ENCODE data around the gene TOMM40L.
"Not testable (repeated sequence)": the region's sequence is repeated elsewhere in the genome, so short reads cannot be mapped to it uniquely, and the experiment has no call there.

The TOMM40L gene

DNA sequence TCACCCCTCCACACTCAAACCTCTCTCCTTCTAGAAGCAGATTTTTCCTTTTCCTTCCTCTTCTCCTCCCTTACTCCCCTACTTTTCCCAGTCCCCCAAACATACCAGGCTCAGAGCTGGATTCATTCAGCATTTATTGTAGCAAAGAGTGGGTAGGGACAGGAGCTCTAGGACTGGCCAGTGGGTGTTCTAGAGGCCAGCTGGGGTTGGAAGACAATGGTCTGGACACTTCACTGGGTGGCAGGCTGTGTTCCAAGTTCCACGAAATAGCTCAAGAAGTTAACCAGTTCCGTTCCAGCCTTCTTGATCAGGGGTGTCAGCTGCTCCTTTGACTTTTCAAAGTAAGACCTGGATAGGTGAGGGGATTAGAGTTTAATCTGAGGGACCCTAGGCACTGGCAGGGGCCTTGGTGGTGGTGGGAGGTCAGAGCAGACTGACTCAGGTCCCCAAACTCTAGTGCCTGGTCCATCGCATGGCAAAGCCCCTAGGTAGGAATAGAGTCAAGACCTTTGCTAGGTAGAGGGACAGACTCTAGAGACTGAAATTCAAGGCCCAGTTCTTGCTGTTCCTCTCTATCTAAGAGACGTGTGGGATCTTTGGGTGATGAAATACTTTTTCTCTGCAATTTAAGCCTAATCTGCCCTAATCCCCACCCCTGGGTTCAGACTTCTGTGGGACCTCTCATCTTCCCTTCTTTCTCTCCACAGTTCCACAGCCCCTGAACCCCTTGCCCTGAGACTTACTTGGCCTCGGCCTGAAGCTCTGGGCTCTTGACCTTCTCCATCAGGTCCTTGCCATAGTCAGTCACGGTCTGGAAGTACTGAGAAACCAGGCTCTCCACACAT lies 3.5 kb upstream of the TOMM40L start:
- Histone ChIP-seq H3K27ac (ENCODE audit: low read length) (no peak overlapping the region), H3K4me1 (ENCODE audit: control insufficient read depth, insufficient read depth, low read length) (peaks cover 4% of the 10 kb centered on the region), H3K9me3 (ENCODE audit: control insufficient read depth, insufficient read depth, low read length) (no peaks in the 10 kb centered on the region), H3K27me3 (ENCODE audit: control insufficient read depth, insufficient read depth, low read length) (no peaks in the 10 kb centered on the region), H3K36me3 (ENCODE audit: control insufficient read depth, insufficient read depth, low read length) (no peaks in the 10 kb centered on the region), H3K4me3 (ENCODE audit: low read length) (no peak overlapping the region)
- DNase-seq (ENCODE audit: low read depth, low spot score) = no peak
- no CpG with 5 or more reads among the region's 6 CpGs for WGBS (ENCODE audit: insufficient coverage, insufficient read length)

DNA sequence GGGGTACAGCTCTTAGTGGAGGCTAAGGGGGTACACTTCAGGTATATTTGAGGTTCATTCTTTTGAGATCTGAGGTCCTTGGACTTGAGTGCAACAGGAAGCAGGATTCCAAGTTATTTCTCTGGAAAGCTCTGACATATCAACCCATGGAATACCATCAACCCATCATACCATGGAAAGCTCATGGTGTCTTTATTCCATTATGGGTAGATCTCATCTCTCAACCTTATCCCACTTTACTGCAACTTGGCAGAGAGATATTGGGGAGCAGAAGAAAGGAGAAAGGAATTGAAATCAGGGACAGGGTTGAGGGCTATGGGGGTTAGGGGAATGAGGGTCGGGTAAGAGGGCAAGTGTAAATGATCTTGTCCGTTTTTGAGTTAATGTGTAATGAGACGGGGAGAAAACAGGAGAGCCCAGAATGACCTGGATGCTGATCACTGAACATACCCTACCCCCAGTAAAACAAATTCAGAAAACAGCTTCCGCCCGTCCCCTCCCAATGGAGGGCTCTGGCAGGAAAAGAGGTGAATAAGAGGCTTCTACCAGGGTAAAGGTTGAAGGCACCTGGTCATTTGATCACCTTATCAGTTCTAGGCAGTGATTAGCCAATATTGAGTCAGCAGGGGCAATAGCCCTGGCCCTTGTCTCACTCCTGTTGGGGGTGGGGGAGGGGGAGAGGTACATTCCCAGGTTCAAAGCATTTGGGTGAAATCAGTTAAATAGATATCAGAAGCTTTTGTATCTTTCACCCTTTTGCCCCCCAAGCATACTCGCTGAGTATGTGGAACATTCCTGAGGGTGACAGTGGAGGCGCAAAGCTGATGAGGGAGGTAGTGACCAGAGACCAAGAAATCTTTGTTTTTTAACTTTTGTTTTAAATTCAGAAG lies 1.8 kb upstream of the TOMM40L start:
- H3K4me3 ChIP-seq (ENCODE audit: low read length) = no peak overlapping the region
- H3K9me3 ChIP-seq (ENCODE audit: control insufficient read depth, insufficient read depth, low read length) = no peaks in the 10 kb centered on the region
- peaks cover 2% of the 10 kb centered on the region; the same call in 1 of the 2 replicates for H3K4me1 ChIP-seq (ENCODE audit: control insufficient read depth, insufficient read depth, low read length)
- DNase-seq (ENCODE audit: low read depth, low spot score) = no peak
- no peaks in the 10 kb centered on the region for H3K27me3 ChIP-seq (ENCODE audit: control insufficient read depth, insufficient read depth, low read length)
- 100% methylated on average over 2 of the region's 7 CpGs for WGBS (ENCODE audit: insufficient coverage, insufficient read length)
- H3K27ac ChIP-seq (ENCODE audit: low read length) = no peak overlapping the region
- H3K36me3 ChIP-seq (ENCODE audit: control insufficient read depth, insufficient read depth, low read length) = peaks cover 8% of the 10 kb centered on the region; the same call in 1 of the 2 replicates

DNA sequence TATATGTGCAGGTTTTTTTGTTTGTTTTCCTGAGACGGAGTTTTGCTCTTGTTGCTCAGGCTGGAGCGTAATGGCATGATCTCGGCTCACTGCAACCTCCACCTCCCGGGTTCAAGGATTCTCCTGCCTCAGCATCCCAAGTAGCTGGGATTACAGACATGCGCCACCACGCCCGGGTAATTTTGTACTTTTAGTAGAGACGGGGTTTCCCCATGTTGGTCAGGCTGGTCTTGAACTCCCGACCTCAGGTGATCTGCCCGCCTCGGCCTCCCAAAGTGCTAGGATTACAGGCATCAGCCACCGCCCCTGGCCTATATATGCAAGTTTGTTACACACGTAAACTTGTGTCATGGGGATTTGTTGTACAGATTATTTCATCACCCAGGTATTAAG lies 1.2 kb upstream of the TOMM40L start:
- not testable (repeated sequence) for H3K36me3 ChIP-seq (ENCODE audit: control insufficient read depth, insufficient read depth, low read length); H3K9me3 ChIP-seq (ENCODE audit: control insufficient read depth, insufficient read depth, low read length); H3K4me1 ChIP-seq (ENCODE audit: control insufficient read depth, insufficient read depth, low read length); H3K27me3 ChIP-seq (ENCODE audit: control insufficient read depth, insufficient read depth, low read length); DNase-seq (ENCODE audit: low read depth, low spot score); H3K27ac ChIP-seq (ENCODE audit: low read length); H3K4me3 ChIP-seq (ENCODE audit: low read length)
- WGBS (ENCODE audit: insufficient coverage, insufficient read length) = no CpG with 5 or more reads among the region's 13 CpGs

DNA sequence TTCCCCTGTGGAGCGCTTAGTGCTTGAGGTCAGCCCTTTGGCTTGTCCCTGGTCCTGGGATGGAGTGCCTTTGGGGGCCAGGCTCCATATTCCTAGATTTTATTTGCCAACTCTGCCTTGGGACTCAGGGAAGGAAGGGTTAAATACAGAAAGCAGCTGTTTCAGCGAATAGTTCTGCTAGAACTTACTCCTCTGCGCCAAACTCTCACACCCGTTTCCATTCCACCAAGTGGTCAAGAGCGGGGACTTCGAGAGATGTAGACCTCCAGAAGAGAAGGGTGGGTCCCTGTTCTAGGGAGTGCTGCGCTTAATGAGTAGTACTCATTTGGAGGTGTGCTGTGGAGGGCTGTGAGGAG lies 704 bp upstream of the TOMM40L start:
- no peak overlapping the region for H3K4me3 ChIP-seq (ENCODE audit: low read length)

DNA sequence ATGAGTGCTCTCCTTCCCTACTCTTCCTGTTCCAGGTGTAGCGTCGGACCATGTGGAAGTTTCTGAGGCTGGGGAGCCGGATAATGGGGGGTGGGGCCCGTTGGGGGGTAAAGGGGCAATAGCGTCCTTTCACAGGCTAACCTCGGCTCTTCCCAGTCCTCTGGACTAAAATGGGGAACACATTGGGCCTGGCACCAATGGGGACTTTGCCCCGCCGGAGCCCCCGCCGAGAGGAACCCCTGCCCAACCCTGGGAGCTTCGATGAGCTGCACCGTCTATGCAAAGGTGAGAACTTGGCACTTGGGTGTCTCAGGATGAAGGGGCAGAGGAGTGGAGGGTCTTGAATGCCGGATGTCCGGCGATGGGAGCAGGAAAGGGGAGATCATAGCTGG lies 456 bp downstream of the TOMM40L start:
- Histone ChIP-seq H3K27ac (ENCODE audit: low read length) (no peak overlapping the region), H3K27me3 (ENCODE audit: control insufficient read depth, insufficient read depth, low read length) (no peaks in the 10 kb centered on the region), H3K4me3 (ENCODE audit: low read length) (peak overlapping the region; percentile 62; the same call in 1 of the 2 replicates), H3K9me3 (ENCODE audit: control insufficient read depth, insufficient read depth, low read length) (no peaks in the 10 kb centered on the region), H3K4me1 (ENCODE audit: control insufficient read depth, insufficient read depth, low read length) (peaks cover 2% of the 10 kb centered on the region; the same call in 1 of the 2 replicates), H3K36me3 (ENCODE audit: control insufficient read depth, insufficient read depth, low read length) (peaks cover 8% of the 10 kb centered on the region; the same call in 1 of the 2 replicates)
- no CpG with 5 or more reads among the region's 15 CpGs for WGBS (ENCODE audit: insufficient coverage, insufficient read length)
- DNase-seq (ENCODE audit: low read depth, low spot score) = no peak

More for the DNA sequence above, 704 bp upstream of the TOMM40L start:
- H3K27me3 ChIP-seq (ENCODE audit: control insufficient read depth, insufficient read depth, low read length) = no peaks in the 10 kb centered on the region
- peaks cover 2% of the 10 kb centered on the region; the same call in 1 of the 2 replicates for H3K4me1 ChIP-seq (ENCODE audit: control insufficient read depth, insufficient read depth, low read length)
- no peak for DNase-seq (ENCODE audit: low read depth, low spot score)
- no CpG with 5 or more reads among the region's 7 CpGs for WGBS (ENCODE audit: insufficient coverage, insufficient read length)
- no peaks in the 10 kb centered on the region for H3K9me3 ChIP-seq (ENCODE audit: control insufficient read depth, insufficient read depth, low read length)
- no peak overlapping the region for H3K27ac ChIP-seq (ENCODE audit: low read length)
- H3K36me3 ChIP-seq (ENCODE audit: control insufficient read depth, insufficient read depth, low read length) = peaks cover 8% of the 10 kb centered on the region; the same call in 1 of the 2 replicates

DNA sequence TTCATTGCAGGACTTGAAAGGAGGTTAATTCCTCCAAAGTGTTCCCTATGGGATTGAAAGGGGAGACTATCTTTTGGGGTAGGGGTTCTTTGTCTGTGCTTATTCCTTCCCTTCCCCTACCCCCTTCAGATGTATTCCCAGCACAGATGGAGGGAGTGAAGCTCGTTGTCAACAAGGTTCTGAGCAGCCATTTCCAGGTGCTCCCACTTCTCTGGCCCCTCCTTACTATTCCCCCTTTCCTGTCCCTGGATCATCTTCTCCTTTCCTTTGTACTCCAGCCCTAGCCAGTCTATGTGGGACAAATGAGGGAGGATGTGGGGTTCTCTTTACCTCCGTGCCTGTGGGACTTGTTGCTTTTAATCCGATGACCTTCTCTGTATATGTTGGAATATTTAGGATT lies 899 bp downstream of the TOMM40L start:
- Histone ChIP-seq H3K27ac (ENCODE audit: low read length) (no peak overlapping the region), H3K4me1 (ENCODE audit: control insufficient read depth, insufficient read depth, low read length) (peaks cover 2% of the 10 kb centered on the region; the same call in 1 of the 2 replicates), H3K27me3 (ENCODE audit: control insufficient read depth, insufficient read depth, low read length) (no peaks in the 10 kb centered on the region), H3K4me3 (ENCODE audit: low read length) (peak overlapping the region; percentile 62; the same call in 1 of the 2 replicates), H3K36me3 (ENCODE audit: control insufficient read depth, insufficient read depth, low read length) (peaks cover 8% of the 10 kb centered on the region; the same call in 1 of the 2 replicates), H3K9me3 (ENCODE audit: control insufficient read depth, insufficient read depth, low read length) (no peaks in the 10 kb centered on the region)
- no CpG with 5 or more reads among the region's 3 CpGs for WGBS (ENCODE audit: insufficient coverage, insufficient read length)
- DNase-seq (ENCODE audit: low read depth, low spot score) = no peak

DNA sequence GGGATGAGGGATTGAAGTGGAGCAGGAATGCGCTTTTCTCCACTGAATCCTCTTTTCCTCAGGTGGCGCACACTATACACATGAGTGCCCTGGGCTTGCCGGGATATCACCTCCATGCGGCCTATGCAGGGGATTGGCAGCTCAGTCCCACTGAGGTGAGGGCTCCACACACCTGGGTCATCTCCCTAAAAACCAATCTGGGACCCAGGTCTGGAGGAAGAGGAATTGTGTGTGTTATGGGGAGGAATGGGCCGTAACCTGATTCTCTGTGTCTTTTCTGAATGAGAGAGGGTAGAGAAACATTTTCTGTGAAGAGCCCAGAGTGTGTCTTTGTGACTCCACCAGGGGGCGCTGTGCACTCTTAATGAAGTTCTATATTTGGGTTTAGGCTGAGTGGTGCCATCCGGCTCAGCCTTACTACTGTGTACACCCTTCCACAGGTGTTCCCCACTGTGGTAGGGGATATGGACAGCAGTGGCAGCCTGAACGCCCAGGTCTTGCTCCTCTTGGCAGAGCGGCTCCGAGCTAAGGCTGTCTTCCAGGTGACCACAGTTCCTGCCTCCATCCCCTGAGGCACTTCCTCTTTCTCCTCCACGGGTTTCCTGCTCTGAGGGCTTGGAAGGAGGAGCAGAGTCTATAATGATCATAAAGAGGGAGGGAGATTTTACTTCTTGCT lies 1.5 kb downstream of the TOMM40L start:
- no peak overlapping the region; the same call in 1 of the 2 replicates for H3K4me3 ChIP-seq (ENCODE audit: low read length)
- no peaks in the 10 kb centered on the region for H3K9me3 ChIP-seq (ENCODE audit: control insufficient read depth, insufficient read depth, low read length)
- no CpG with 5 or more reads among the region's 11 CpGs for WGBS (ENCODE audit: insufficient coverage, insufficient read length)
- H3K36me3 ChIP-seq (ENCODE audit: control insufficient read depth, insufficient read depth, low read length) = peaks cover 8% of the 10 kb centered on the region; the same call in 1 of the 2 replicates
- peaks cover 2% of the 10 kb centered on the region; the same call in 1 of the 2 replicates for H3K4me1 ChIP-seq (ENCODE audit: control insufficient read depth, insufficient read depth, low read length)
- no peaks in the 10 kb centered on the region for H3K27me3 ChIP-seq (ENCODE audit: control insufficient read depth, insufficient read depth, low read length)
- no peak overlapping the region for H3K27ac ChIP-seq (ENCODE audit: low read length)
- no peak for DNase-seq (ENCODE audit: low read depth, low spot score)

DNA sequence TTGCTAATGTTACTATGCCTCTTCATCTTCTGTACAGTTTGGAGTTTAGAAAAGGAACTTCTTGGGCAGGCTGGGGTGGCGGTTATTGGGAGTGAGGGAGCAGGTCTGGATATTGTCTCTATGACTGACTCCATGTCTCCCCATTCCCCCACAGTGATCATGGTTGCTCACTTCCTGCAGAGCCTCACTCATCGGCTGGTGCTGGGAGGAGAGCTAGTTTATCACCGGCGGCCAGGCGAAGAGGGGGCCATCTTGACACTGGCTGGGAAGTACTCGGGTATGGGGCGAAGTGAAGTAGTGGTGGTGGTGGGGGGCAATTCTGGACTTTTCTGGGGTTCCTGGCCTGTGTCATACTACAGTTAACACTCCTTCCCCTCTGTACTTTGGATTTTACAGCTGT lies 2.2 kb downstream of the TOMM40L start:
- WGBS (ENCODE audit: insufficient coverage, insufficient read length) = no CpG with 5 or more reads among the region's 7 CpGs
- Histone ChIP-seq H3K4me3 (ENCODE audit: low read length) (no peak overlapping the region), H3K27ac (ENCODE audit: low read length) (no peak overlapping the region), H3K36me3 (ENCODE audit: control insufficient read depth, insufficient read depth, low read length) (peaks cover 8% of the 10 kb centered on the region; the same call in 1 of the 2 replicates), H3K9me3 (ENCODE audit: control insufficient read depth, insufficient read depth, low read length) (no peaks in the 10 kb centered on the region), H3K27me3 (ENCODE audit: control insufficient read depth, insufficient read depth, low read length) (no peaks in the 10 kb centered on the region), H3K4me1 (ENCODE audit: control insufficient read depth, insufficient read depth, low read length) (peaks cover 2% of the 10 kb centered on the region; the same call in 1 of the 2 replicates)
- no peak for DNase-seq (ENCODE audit: low read depth, low spot score)

DNA sequence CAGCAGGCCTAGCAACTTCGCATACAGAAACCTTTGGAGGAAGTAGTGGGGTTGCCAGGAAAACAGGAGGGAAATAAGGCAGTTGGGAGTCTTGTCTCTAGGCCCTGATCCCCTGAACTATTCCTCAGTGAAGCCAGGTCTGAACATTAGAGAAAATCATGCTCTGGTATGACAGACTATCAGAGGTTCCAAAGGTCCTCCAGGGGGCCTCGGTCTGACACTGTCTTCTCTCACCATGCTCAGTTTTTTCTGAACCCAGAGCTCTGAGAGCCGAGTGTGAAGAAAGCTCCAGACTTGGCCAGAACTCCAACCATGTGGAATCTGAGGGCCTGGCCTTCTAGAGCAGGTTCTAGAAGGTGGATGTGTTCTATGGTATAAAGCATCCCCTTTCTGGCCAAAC lies 4.0 kb downstream of the TOMM40L start:
- no peaks in the 10 kb centered on the region for H3K27me3 ChIP-seq (ENCODE audit: control insufficient read depth, insufficient read depth, low read length)
- H3K4me1 ChIP-seq (ENCODE audit: control insufficient read depth, insufficient read depth, low read length) = peaks cover 2% of the 10 kb centered on the region; the same call in 1 of the 2 replicates
- H3K9me3 ChIP-seq (ENCODE audit: control insufficient read depth, insufficient read depth, low read length) = no peaks in the 10 kb centered on the region
- peaks cover 8% of the 10 kb centered on the region; the same call in 1 of the 2 replicates for H3K36me3 ChIP-seq (ENCODE audit: control insufficient read depth, insufficient read depth, low read length)
- DNase-seq (ENCODE audit: low read depth, low spot score) = no peak
- H3K4me3 ChIP-seq (ENCODE audit: low read length) = no peak overlapping the region
- H3K27ac ChIP-seq (ENCODE audit: low read length) = no peak overlapping the region
- WGBS (ENCODE audit: insufficient coverage, insufficient read length) = no CpG with 5 or more reads among the region's 3 CpGs

DNA sequence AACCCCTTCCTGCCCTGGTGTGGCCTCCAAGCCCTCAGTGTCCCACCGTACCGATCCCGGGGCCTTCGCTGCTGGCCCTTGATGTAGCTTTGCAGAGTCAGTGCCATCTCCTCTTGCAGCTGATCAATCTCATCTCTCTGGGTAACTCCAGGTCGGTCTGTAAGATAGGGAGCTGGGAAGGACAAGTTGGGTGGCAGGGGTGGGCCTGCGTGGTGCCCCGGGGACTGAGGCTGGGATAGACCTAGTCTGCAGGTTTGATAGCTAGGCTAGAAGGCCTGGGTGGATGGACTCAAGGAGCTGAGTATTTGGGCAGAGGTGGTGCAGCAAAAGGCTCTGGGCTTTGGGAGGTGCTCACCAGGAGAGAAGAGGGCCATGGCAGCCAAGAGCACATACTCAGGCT lies 4.9 kb downstream of the TOMM40L start:
- Histone ChIP-seq H3K27ac (ENCODE audit: low read length) (no peak overlapping the region), H3K4me3 (ENCODE audit: low read length) (no peak overlapping the region), H3K9me3 (ENCODE audit: control insufficient read depth, insufficient read depth, low read length) (no peaks in the 10 kb centered on the region), H3K27me3 (ENCODE audit: control insufficient read depth, insufficient read depth, low read length) (no peaks in the 10 kb centered on the region), H3K36me3 (ENCODE audit: control insufficient read depth, insufficient read depth, low read length) (peaks cover 8% of the 10 kb centered on the region; the same call in 1 of the 2 replicates), H3K4me1 (ENCODE audit: control insufficient read depth, insufficient read depth, low read length) (peaks cover 2% of the 10 kb centered on the region; the same call in 1 of the 2 replicates)
- DNase-seq (ENCODE audit: low read depth, low spot score) = no peak
- no CpG with 5 or more reads among the region's 7 CpGs for WGBS (ENCODE audit: insufficient coverage, insufficient read length)

Data from iPS DF 6.9 (cell line).